HG03135 (cell line): ENCODE measurements around the gene GABRR3.

ENCODE experiments used
- ATAC-seq: cut with Tn5 transposase; IDR thresholded peaks from one replicate; pipeline ENCODE4 v1.9.1; 2021; ENCODE audit warnings: mild to moderate bottlenecking, moderate library complexity; ENCODE audit not compliant: unreplicated experiment

The GABRR3 gene

GRCh38 chr3:98035208-98035607 is at the start of gene GABRR3:
Gene GABRR3 (minus strand): TSS chr3:98035315. CDS start chr3:98034987, 328 bp downstream.
- ATAC-seq, result no peak

GRCh38 chr3:98073486-98073885 is 38.4 kb upstream of the GABRR3 start:
- ATAC-seq, result no peak

GRCh38 chr3:98070840-98071239 is 35.7 kb upstream of the GABRR3 start:
- no peak for ATAC-seq

- no peak for ATAC-seq
These were observed 33.7 kb upstream of the GABRR3 start for GRCh38 chr3:98068824-98069223.

GRCh38 chr3:98058244-98058960 is 23.3 kb upstream of the GABRR3 start:
- no peak for ATAC-seq

- no peak for ATAC-seq
These were observed 22.5 kb upstream of the GABRR3 start for GRCh38 chr3:98057631-98058030.

GRCh38 chr3:98056035-98056434 is 20.9 kb upstream of the GABRR3 start:
- no peak for ATAC-seq

GRCh38 chr3:98049271-98049670 is 14.2 kb upstream of the GABRR3 start:
- no peak for ATAC-seq

GRCh38 chr3:98048586-98048985 is 13.5 kb upstream of the GABRR3 start:
- ATAC-seq, result no peak

- no peak for ATAC-seq
These were observed 6.2 kb upstream of the GABRR3 start for GRCh38 chr3:98041350-98041749.

- ATAC-seq, result peak; percentile 98
These were observed 4.4 kb upstream of the GABRR3 start for GRCh38 chr3:98039322-98040024.

GRCh38 chr3:98038876-98039275 is 3.8 kb upstream of the GABRR3 start:
- no peak for ATAC-seq

- ATAC-seq, result no peak
These were observed 3.2 kb upstream of the GABRR3 start for GRCh38 chr3:98038286-98038685.

- no peak for ATAC-seq
These were observed 629 bp downstream of the GABRR3 start for GRCh38 chr3:98034486-98034885.

- no peak for ATAC-seq
These were observed 1.1 kb downstream of the GABRR3 start for GRCh38 chr3:98034036-98034435.

- ATAC-seq, result no peak
These were observed 2.2 kb downstream of the GABRR3 start for GRCh38 chr3:98032904-98033303.

GRCh38 chr3:98032265-98032664 is 2.9 kb downstream of the GABRR3 start:
- ATAC-seq, result no peak

- ATAC-seq, result no peak
These were observed 6.0 kb downstream of the GABRR3 start for GRCh38 chr3:98029083-98029482.

- ATAC-seq, result peak; percentile 36
These were observed 8.0 kb downstream of the GABRR3 start for GRCh38 chr3:98027085-98027446.

- peak; percentile 57 for ATAC-seq
These were observed 8.6 kb downstream of the GABRR3 start for GRCh38 chr3:98026425-98027084.

- no peak for ATAC-seq
These were observed 9.6 kb downstream of the GABRR3 start for GRCh38 chr3:98025392-98025945.
